Liver (tissue), 9 donors: Measurements from ENCODE around the gene SPACA9. TPM values are rescaled to one million over a fixed set of nuclear protein-coding genes. Genes with fewer than 3 reads are reported as not detected.

ENCODE experiments used
- DNase-seq: peaks from one replicate; pipeline ENCODE4 v3.0.0-alpha.2; 2017; ENCODE audit warnings: low spot score
- H3K27ac ChIP-seq, 2 donors: one replicate each; pipeline ENCODE4 v1.7.0; 2013; ENCODE audit warnings: inconsistent platforms in 2 of 2, low read length in 2 of 2, control low read depth in 1 of 2, low read depth in 1 of 2, mild to moderate bottlenecking in 1 of 2
- H3K27me3 ChIP-seq, 4 donors: one replicate each; pipeline versions ENCODE4 v1.6.1 to v1.7.0; 2013; ENCODE audit warnings: low read length in 3 of 4, inconsistent platforms in 1 of 4, mild to moderate bottlenecking in 1 of 4, moderate library complexity in 1 of 4; ENCODE audit not compliant: control insufficient read depth in 4 of 4, insufficient read depth in 4 of 4
- H3K36me3 ChIP-seq, 4 donors: one replicate each; pipeline versions ENCODE4 v1.6.1 to v1.7.0; 2013; ENCODE audit warnings: low read length in 3 of 4, mild to moderate bottlenecking in 3 of 4, low read depth in 1 of 4, moderate library complexity in 1 of 4; ENCODE audit not compliant: control insufficient read depth in 4 of 4, insufficient read depth in 3 of 4
- H3K4me1 ChIP-seq, 4 donors: one replicate each; pipeline versions ENCODE4 v1.6.1 to v1.7.0; 2013; ENCODE audit warnings: low read length in 3 of 4, mild to moderate bottlenecking in 3 of 4, moderate library complexity in 1 of 4; ENCODE audit not compliant: control insufficient read depth in 4 of 4, insufficient read depth in 4 of 4
- H3K4me3 ChIP-seq, 3 donors: one replicate each; pipeline versions ENCODE4 v1.6.1 to v1.7.0; 2013; ENCODE audit warnings: low read length in 3 of 3, control low read depth in 1 of 3, low read depth in 1 of 3, mild to moderate bottlenecking in 1 of 3
- H3K9ac ChIP-seq, 2 donors: one replicate each; pipeline ENCODE4 v1.7.0; 2013; ENCODE audit warnings: low read length in 2 of 2, mild to moderate bottlenecking in 2 of 2, moderate library complexity in 2 of 2, control low read depth in 1 of 2, low read depth in 1 of 2
- H3K9me3 ChIP-seq, 4 donors: one replicate each; pipeline versions ENCODE4 v1.6.1 to v1.7.0; 2013; ENCODE audit warnings: low read length in 3 of 4; ENCODE audit not compliant: control insufficient read depth in 4 of 4
- ATF3 ChIP-seq: IDR thresholded peaks from 2 replicates; pipeline ENCODE4 v1.6.1; 2016; ENCODE audit warnings: antibody characterized with exemption
- EGR1 ChIP-seq, 2 donors: IDR thresholded peaks; 2 replicates each; pipeline ENCODE4 v1.6.1; 2016 to 2018; ENCODE audit warnings: antibody characterized with exemption in 2 of 2, low read depth in 2 of 2
- FOXA1 ChIP-seq: IDR thresholded peaks from 2 replicates; pipeline ENCODE4 v1.6.1; 2016; ENCODE audit warnings: antibody characterized with exemption
- FOXA2 ChIP-seq: IDR thresholded peaks from 2 replicates; pipeline ENCODE4 v1.6.1; 2016; ENCODE audit warnings: antibody characterized with exemption
- GABPA ChIP-seq, 2 donors: IDR thresholded peaks in 1 of 2; conservative IDR thresholded peaks in 1 of 2; 2 replicates each; pipeline ENCODE4 v1.6.1; 2016; ENCODE audit warnings: antibody characterized with exemption in 2 of 2, mild to moderate bottlenecking in 1 of 2, moderate library complexity in 1 of 2
- HNF4A ChIP-seq, 2 donors: conservative IDR thresholded peaks; 2 replicates each; pipeline ENCODE4 v1.6.1; 2016; ENCODE audit warnings: antibody characterized with exemption in 2 of 2, mild to moderate bottlenecking in 2 of 2
- JUND ChIP-seq, 2 donors: IDR thresholded peaks; 2 replicates each; pipeline ENCODE4 v1.6.1; 2016; ENCODE audit warnings: antibody characterized with exemption in 2 of 2
- MAX ChIP-seq: IDR thresholded peaks from 2 replicates; pipeline ENCODE4 v1.6.1; 2016; ENCODE audit warnings: antibody characterized with exemption
- NR2F2 ChIP-seq: IDR thresholded peaks from 2 replicates; pipeline ENCODE4 v1.6.1; 2016; ENCODE audit warnings: antibody characterized with exemption
- RAD21 ChIP-seq, 2 donors: IDR thresholded peaks; 2 replicates each; pipeline ENCODE4 v1.6.1; 2016; ENCODE audit warnings: antibody characterized with exemption in 2 of 2, mild to moderate bottlenecking in 2 of 2
- REST ChIP-seq: IDR thresholded peaks from 2 replicates; pipeline ENCODE4 v1.6.1; 2016; ENCODE audit warnings: antibody characterized with exemption, mild to moderate bottlenecking
- RXRA ChIP-seq, 2 donors: IDR thresholded peaks; 2 replicates each; pipeline ENCODE4 v1.6.1; 2017 to 2018; ENCODE audit warnings: antibody characterized with exemption in 2 of 2, mild to moderate bottlenecking in 1 of 2
- SP1 ChIP-seq: IDR thresholded peaks from 2 replicates; pipeline ENCODE4 v1.6.1; 2018; ENCODE audit warnings: antibody characterized with exemption, mild to moderate bottlenecking
- TAF1 ChIP-seq: conservative IDR thresholded peaks from 2 replicates; pipeline ENCODE4 v1.6.1; 2016; ENCODE audit warnings: antibody characterized with exemption, mild to moderate bottlenecking
- YY1 ChIP-seq: IDR thresholded peaks from 2 replicates; pipeline ENCODE4 v1.6.1; 2016; ENCODE audit warnings: antibody characterized with exemption, mild to moderate bottlenecking
- ZBTB33 ChIP-seq: IDR thresholded peaks from 2 replicates; pipeline ENCODE4 v1.6.1; 2016; ENCODE audit warnings: antibody characterized with exemption
- WGBS: extraction: QIAGEN DNeasy Blood & Tissue Kit; methylation state at CpG from one replicate; pipeline ENCODE4 v1.1.7; 2013; 5-methylcytosine and 5-hydroxymethylcytosine counted together
- polyA plus RNA-seq, 2 donors: library from polyadenylated mRNA; stranded (reverse) in 1 of 2; unstranded in 1 of 2; fragments of 200-250 nt in 1 of 2; fragments of >200 nt in 1 of 2; fragmentation: Nextera tagmentation in 1 of 2; extraction: Ambion mirVana in 1 of 2; gene quantifications; one replicate each; pipeline versions ENCODE4 v1.2.1 to v1.2.3, GENCODE V29; 2013 to 2015
- total RNA-seq, 2 donors: library from RNA; depleted of rRNA; stranded (reverse); fragments of >200 nt; gene quantifications; one replicate each; pipeline ENCODE4 v1.2.3, GENCODE V29; 2014
- donor health status: healthy.
- donor health status: healthy.
- donor health status: healthy.
- donor health status: healthy.
- donor health status: healthy.

SPACA9 gene
- total and polyA plus RNA-seq, 4 donors: 0.67 to 1.3 (median 0.98) TPM

- 93% methylated on average over 18 of the region's 18 CpGs for WGBS
- no peak overlapping the region for H3K9ac ChIP-seq
- peaks cover 0 to 4% (median 1%) of the 10 kb centered on the region in 4 donors for H3K36me3 ChIP-seq
- DNase-seq: no peak
- no peaks in the 10 kb centered on the region for H3K27me3 ChIP-seq
- H3K27ac ChIP-seq: no peak overlapping the region
- H3K9me3 ChIP-seq: no peaks in the 10 kb centered on the region
- H3K4me1 ChIP-seq: no peaks in the 10 kb centered on the region
- TF ChIP-seq ATF3 (no peak), TAF1 (no peak), NR2F2 (no peak), REST (no peak), JUND (IDR thresholded peaks at IDR 0.05) (no peak), HNF4A (conservative IDR thresholded peaks at IDR 0.05) (no peak), FOXA1 (no peak), RXRA (IDR thresholded peaks at IDR 0.05) (no peak), FOXA2 (no peak), YY1 (no peak), SP1 (no peak)
- H3K4me3 ChIP-seq: no peak overlapping the region
These were observed 8.8 kb downstream of the SPACA9 start for GRCh38 chr9:132887181-132888120.

- no peak for DNase-seq
These were observed 9.5 kb downstream of the SPACA9 start for GRCh38 chr9:132888151-132888550.

More at GRCh38 chr9:132888151-132888550, 9.5 kb downstream of the SPACA9 start:
- 97% methylated on average over 18 of the region's 18 CpGs for WGBS
- Histone ChIP-seq H3K4me3 (no peak overlapping the region), H3K27ac (no peak overlapping the region), H3K4me1 (no peaks in the 10 kb centered on the region), H3K9me3 (no peaks in the 10 kb centered on the region), H3K27me3 (no peaks in the 10 kb centered on the region), H3K36me3 (peaks cover 0 to 10% (median 1%) of the 10 kb centered on the region in 4 donors), H3K9ac (no peak overlapping the region)
- TF ChIP-seq JUND (IDR thresholded peaks at IDR 0.05) (no peak), GABPA (IDR thresholded peaks at IDR 0.05 in 1 of 2, conservative IDR thresholded peaks at IDR 0.05 in 1 of 2) (no peak), YY1 (no peak), TAF1 (no peak), ATF3 (no peak), MAX (no peak), ZBTB33 (no peak), FOXA2 (no peak), HNF4A (conservative IDR thresholded peaks at IDR 0.05) (no peak), NR2F2 (no peak), RAD21 (IDR thresholded peaks at IDR 0.05) (no peak), EGR1 (IDR thresholded peaks at IDR 0.05; ENCODE audit: low read depth in 2 of 2) (no peak), SP1 (no peak), FOXA1 (no peak)
